NCI-H146 treated with DMSO at 0.1 percent for 48 hours (cell line): Measurements from ENCODE around the gene SALL3.

Source experiments
- DNase-seq: peaks from one replicate; lab custom pipeline; 2025; ENCODE audit not compliant: unreplicated experiment; lab: John Stamatoyannopoulos, UW

The SALL3 gene

GRCh38 chr18:79000997-79001396, 21.4 kb downstream of the SALL3 start:
- DNase-seq = no peak

- DNase-seq = no peak
These were observed 26.0 kb downstream of the SALL3 start for GRCh38 chr18:79005653-79006052.

GRCh38 chr18:79006106-79006795, 26.6 kb downstream of the SALL3 start:
- DNase-seq = no peak

- no peak for DNase-seq
These were observed 27.8 kb downstream of the SALL3 start for GRCh38 chr18:79007440-79007839.

GRCh38 chr18:79008356-79008940, 28.8 kb downstream of the SALL3 start:
- DNase-seq = no peak

- DNase-seq = no peak
These were observed 31.2 kb downstream of the SALL3 start for GRCh38 chr18:79010802-79011201.

GRCh38 chr18:79011300-79011870, 31.8 kb downstream of the SALL3 start:
- DNase-seq = no peak

- DNase-seq = no peak
These were observed 34.3 kb downstream of the SALL3 start for GRCh38 chr18:79013869-79014268.

- DNase-seq = no peak
These were observed 39.3 kb downstream of the SALL3 start for GRCh38 chr18:79018911-79019310.

- DNase-seq = no peak
These were observed 40.3 kb downstream of the SALL3 start for GRCh38 chr18:79019881-79020280.

GRCh38 chr18:79022603-79023002, 43.0 kb downstream of the SALL3 start:
- no peak for DNase-seq

GRCh38 chr18:79026491-79026890, 46.9 kb downstream of the SALL3 start:
- no peak for DNase-seq

GRCh38 chr18:79030680-79031079, 51.1 kb downstream of the SALL3 start:
- DNase-seq = no peak

GRCh38 chr18:79042276-79042675, 62.7 kb downstream of the SALL3 start:
- DNase-seq = peak; percentile 26

GRCh38 chr18:79043288-79043687, 63.7 kb downstream of the SALL3 start:
- no peak for DNase-seq

GRCh38 chr18:79046522-79046921, 66.9 kb downstream of the SALL3 start:
- DNase-seq = no peak

- DNase-seq = no peak
These were observed 68.1 kb downstream of the SALL3 start for GRCh38 chr18:79047556-79048244.

- no peak for DNase-seq
These were observed 68.6 kb downstream of the SALL3 start for GRCh38 chr18:79048245-79048632.

GRCh38 chr18:79049506-79049905, 69.9 kb downstream of the SALL3 start:
- DNase-seq = no peak
